Hindlimb muscle (tissue), 1 donor: Measurements from ENCODE around the gene NOD1. TPM values are rescaled to one million over a fixed set of nuclear protein-coding genes. Genes with fewer than 3 reads are reported as not detected.
A peak's percentile ranks its signal among the peaks of the same experiment; 100 is the strongest.
"Not testable (repeated sequence)": the region's sequence is repeated elsewhere in the genome, so short reads cannot be mapped to it uniquely, and the experiment has no call there.

Source experiments
- DNase-seq: peaks from one replicate; pipeline ENCODE4 v3.0.0-alpha.2; 2013
- polyA plus RNA-seq: library from polyadenylated mRNA; unstranded; fragments of 120-200 nt; gene quantifications from one replicate; pipeline ENCODE4 v1.2.1, GENCODE V29; 2013; ENCODE audit not compliant: insufficient read length

NOD1 gene
- 20.9 TPM for polyA plus RNA-seq

GRCh38 chr7:30478349-30479201, at the start of gene NOD1:
NOD1 (minus strand) TSS chr7:30478784; CDS start chr7:30456921, 21,863 bp downstream.
- peak; percentile 82 for DNase-seq

DNA sequence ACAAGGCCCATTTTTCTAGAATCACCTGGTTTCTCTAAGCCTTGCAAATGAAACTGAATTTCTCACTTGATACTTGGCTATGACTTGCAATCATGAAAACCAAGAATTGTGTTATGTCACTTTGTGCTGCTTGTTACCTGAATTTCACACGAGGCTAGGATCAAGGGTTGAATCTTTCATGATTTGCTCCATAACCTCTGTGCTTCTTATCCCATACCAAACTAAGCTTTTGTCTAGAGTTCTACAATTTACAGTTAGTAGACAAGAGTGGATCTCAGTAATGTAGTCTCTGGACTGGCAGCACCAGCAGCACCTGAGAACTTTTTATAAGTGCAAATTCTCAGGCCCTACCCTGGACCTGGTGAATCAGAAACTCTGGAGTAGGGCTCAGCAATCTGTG, 48.7 kb upstream of the NOD1 start:
- not testable (repeated sequence) for DNase-seq

- no peak for DNase-seq
Observed at GRCh38 chr7:30526163-30526562, 47.6 kb upstream of the NOD1 start.

GRCh38 chr7:30525429-30525828, 46.8 kb upstream of the NOD1 start:
- no peak for DNase-seq

DNA sequence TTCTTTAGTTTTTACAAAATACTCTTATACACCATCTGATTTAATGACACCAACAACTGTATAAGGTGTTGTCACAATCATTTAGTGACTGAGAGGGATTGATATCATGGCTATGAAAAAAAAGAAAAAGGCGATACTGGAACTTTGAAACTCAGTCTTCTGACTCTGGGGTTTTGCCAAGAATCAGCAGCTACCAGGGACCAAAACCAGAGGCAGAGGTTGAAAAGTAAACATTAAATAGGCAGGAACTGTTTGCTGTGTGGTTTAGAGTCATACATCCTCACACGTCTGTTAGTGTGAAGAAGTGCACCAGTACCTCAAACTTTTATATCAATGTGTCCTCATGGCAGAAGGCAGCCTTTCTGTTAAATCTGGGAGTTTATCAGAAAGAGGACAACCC, 46.0 kb upstream of the NOD1 start:
- no peak for DNase-seq

DNA sequence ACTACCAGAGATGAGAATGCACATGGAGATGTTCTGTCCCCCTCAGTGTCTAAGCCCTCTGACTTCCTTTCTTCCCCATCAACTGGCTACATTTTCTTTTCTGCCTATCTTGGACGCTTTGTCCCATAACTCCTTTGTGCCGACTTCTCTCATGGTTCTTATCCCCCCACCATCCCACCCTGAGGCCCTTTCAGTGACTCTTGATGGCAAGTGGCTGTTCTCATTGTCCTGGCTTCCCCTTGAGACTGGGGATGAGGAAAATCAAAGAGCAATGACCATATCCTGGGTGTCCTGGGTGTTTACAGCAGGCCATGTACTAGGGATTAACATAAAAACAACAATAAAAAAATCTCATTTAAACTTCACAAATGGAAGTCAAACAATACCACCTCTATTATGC, 44.9 kb upstream of the NOD1 start:
- no peak for DNase-seq

GRCh38 chr7:30522159-30522558, 43.6 kb upstream of the NOD1 start:
- no peak for DNase-seq

GRCh38 chr7:30521532-30521931, 42.9 kb upstream of the NOD1 start:
- no peak for DNase-seq

DNA sequence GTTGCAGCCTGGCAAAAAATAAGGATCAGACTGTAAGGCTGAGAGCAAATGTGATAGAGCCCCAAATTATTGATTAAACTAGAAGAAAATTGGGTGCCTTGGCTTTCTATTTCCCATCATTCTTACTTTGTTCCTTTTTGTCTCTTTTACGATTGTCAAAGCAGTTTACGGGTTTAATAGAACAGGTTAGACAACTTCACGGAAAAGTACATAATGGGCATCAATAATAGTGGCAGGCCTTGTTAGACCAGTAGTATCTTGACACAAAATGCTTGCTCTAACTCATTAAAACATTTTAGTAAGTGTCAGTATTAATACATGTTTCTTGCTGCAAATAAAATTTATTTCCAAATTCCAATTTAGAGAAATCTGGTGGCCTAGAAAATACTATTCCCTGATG, 40.5 kb upstream of the NOD1 start:
- DNase-seq: no peak

GRCh38 chr7:30515761-30516160, 37.2 kb upstream of the NOD1 start:
- no peak for DNase-seq

DNA sequence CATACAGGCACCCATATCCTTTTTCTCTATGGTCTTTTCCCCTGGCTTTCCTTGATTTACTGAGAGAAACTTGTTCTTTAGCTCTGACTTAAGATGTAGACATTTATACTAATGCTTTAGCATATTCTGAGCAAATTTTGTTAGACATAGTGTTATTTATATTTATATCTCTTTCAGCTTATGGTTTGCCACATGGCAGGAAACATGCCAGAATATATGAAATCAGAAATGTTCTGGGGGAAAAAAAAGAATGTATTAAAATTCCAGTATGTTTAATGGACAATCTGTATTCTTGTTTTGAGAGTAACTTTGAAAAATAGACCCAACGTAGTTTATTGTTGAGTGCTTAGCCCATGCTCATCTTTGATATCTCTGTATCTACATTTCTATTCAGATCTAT, 36.2 kb upstream of the NOD1 start:
- DNase-seq: no peak

- no peak for DNase-seq
Observed at GRCh38 chr7:30514177-30514576, 35.6 kb upstream of the NOD1 start.

DNA sequence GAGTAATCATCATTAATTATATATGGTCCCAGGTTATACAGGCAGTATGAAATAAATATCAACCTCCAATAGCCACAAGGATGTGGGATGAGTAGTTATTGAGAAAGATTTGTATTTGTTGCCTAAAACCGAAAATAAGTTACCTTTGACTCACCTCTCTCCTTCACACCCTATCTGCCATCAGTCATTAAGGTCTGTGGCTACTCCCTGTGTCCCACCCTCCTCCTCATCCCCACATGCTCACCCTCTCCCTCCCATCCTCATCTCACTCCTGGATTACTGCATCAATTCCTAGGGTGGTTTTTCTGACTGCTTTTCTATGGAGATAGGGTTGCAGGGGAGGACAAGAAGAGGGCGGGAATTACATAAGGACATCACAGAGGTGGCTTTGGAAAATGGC, 35.2 kb upstream of the NOD1 start:
- no peak for DNase-seq

GRCh38 chr7:30511973-30512662, 33.5 kb upstream of the NOD1 start:
- DNase-seq: no peak

GRCh38 chr7:30511494-30511893, 32.9 kb upstream of the NOD1 start:
- no peak for DNase-seq

DNA sequence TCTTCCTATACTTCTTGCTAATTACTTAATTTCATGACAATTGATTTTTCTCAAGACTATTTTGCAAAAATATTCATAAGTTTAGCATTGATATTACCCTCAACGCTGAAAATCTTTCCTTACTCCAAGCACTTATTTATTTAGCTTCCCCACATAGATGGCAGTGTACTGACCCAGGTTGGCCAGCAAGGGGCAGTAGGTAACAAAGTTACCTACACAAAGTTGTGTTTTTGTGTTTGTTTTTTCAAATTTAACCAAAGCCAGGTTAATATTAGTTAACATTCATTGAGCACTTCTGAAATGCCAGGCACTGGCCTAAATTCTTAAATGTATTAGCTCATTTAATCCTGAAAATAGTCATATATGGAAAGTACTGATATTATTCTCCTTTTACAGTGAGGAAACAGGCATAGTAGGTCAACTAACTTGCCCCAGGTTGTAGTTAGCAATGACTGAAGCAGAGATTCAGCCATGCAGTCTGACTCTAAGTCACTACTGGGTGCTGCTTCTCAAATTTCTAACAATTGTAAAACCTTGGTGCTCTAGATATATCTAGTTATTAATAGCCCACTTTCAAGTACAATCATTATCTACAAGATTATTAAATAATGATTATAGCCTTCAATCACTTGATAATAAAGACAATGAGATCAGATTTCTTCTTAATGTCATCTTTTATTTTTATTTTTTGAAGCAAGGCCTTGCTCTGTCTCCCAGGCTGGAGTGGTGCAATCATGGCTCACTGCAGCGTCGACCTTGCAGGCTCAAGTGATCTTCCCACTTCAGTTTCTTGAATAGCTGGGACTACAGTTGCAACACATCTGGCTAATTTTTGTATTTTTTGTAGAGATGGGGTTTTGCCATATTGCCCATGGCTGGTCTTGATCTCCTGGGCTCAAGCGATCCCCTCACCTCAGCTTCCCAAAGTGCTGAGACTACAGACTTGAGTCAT, 31.8 kb upstream of the NOD1 start:
- peak; percentile 21 for DNase-seq

DNA sequence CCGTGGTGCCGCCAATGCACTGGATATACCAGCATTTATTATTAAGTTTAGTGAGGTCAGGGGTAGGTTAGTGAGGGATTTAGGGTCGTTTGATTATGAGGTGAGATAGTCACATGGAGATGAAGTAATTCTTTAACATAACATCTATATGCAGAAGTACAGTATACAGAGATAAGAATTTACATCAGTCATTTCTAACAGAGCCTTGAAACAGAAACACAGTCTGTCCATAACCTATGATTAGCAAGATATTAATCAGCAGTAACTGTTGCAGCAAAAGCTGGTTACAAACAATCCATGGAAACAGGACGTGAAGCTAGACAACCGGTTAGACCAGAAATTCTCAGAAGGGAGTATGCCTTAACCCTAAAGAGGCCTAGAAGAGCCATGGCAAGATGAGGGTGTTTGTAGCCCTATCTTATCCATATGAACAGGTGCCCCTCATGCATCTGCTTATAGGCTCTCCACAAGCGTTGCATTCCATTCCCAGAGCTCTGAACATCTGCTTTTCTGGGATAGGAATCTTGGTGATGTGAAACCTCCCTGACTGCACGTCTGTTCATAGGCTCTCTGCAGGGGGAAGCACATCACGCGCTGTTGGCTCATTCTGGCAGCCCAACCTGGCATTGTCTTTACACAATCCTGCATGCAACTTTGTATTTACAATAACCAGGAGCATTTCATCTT, 30.7 kb upstream of the NOD1 start:
- DNase-seq: not testable (repeated sequence)

DNA sequence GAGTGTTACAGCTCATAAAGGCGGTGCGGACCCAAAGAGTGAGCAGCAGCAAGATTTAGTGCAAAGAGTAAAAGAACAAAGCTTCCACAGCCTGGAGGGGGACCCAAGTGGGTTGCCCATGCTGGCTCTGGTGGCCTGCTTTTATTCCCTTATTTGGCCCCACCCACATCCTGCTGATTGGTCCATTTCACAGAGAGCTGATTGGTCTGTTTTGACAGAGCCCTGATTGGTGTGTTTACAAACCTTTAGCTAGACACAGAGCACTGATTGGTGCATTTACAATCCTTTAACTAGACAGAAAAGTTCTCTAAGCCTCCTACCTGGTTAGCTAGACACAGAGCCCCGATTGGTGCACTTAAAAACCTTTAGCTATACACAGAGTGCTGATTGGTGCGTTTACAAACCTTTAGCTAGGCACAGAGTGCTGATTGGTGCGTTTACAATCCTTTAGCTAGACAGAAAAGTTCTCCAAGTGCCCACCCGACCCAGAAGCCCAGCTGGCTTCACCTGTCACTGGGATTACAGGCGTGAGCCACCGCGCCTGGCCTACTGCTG, 28.8 kb upstream of the NOD1 start:
- DNase-seq: not testable (repeated sequence)

DNA sequence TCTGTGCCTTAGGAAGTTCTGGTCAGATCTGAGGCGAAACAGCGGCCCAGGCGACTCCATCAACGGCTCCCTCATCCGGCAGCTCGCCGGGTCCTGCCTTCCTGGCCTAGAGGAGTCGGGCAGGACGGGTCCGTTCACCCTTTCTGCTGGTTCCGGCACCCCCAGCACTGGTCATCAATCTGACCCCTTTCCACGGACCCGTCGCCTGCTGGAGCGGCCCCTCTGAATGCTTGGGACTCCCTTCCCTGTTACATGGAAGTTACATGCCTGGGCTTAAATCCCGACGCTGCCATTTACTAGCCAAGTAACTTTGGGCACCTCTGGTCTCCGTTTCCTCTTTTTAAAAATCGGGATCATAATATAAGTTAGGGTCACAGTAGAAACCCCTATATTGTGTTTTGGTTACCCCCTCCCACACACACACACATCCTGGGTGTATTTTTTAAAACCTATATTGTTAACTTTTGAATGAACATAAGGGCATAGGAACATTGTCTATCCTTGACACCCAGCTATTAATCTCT, 26.7 kb upstream of the NOD1 start:
- no peak for DNase-seq

GRCh38 chr7:30504301-30505173, 26.0 kb upstream of the NOD1 start, which contains the start of gene GGCT:
GGCT (minus strand) TSS chr7:30504829; CDS start chr7:30504709, 120 bp downstream.
- DNase-seq: peak; percentile 97
